Activated effector memory CD4-positive, alpha-beta T cell treated with Interleukin-2 at 50 U/mL for 16 hours (primary cell): ENCODE measurements around the gene BRAF.
A peak's percentile ranks its signal among the peaks of the same experiment; 100 is the strongest.
"Not testable (repeated sequence)": the region's sequence is repeated elsewhere in the genome, so short reads cannot be mapped to it uniquely, and the experiment has no call there.

Experiments
- DNase-seq: peaks from one replicate; pipeline ENCODE4 v3.0.0-alpha.2; 2020

Gene BRAF

DNA sequence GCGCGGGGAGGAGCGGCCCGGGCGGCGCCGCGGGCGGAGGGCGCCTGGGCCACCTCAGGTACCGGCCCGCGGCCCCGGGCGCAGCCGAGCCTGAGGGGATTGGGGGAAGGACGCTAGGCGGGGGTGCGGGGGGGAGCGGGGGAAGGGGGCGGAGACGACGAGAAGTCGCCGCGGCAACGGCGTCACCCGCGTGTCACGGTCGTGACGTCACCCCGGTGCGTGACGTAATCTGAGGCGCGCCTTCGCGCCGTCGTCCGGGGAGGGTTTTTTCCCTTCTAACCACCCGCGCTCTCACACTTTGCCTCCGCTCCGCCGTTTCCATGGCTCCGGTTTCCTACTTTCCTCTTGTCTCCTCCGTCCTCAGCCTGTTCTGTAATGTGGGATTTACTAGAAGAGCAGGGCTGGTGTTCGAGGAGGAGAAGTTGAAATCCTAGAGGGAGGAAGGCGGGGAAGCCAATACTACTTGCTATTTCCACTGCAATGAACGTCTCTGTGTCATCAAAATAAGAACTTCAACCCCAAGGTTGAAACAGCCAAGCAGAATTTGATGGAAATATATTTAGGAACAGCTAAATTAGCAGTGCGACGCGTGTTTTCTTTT lies at the start of gene BRAF:
Gene BRAF, minus strand, starts transcription at position 109 of the 601 bp plus-strand sequence. CDS start 226 bp downstream, outside the sequence.
- DNase-seq, result peak; percentile 88

DNA sequence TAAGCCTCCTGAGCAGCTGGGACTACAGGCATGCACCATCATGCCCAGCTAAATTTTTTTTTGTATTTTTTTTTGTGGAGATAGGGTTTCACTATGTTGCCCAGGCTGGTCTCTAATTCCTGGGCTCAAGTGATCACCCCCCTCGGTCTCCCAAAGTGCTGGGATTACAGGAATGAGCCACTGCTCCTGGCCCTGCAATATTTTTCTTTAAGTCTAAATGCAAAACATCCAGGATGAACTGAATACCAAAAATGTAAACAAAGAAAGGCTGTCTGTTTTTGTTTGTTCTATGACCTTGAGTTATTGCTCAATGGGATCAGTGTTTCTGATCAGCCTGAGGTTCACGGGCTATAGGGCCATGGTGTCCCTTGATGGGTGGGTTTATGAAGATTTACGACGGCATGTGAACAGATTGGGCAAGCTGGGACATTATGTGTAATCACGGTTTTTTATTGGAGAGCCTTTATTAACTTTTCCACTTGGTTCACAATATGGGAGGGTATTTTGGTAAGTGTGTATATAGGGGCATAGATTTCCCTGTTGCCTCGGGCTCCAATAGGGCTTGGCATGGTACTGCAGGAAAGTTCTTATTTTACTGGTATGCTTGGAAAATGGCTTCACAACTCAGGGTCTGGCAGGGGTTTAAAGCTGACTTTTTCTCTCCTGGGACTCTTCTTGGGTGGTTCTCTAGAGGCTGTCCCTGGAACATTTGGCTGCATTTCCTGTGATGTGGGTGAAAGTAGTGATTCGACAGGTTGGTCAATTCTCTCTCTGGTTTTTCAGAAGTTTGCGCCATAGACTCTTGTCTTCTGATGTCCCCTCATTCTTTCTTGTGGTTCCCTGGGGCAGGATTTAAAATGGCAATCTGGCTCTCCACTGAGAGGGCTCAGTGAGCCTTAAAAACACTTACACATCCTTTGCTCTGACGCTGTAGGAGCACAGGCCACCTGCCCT lies 48.4 kb upstream of the BRAF start:
- DNase-seq, result no peak

DNA sequence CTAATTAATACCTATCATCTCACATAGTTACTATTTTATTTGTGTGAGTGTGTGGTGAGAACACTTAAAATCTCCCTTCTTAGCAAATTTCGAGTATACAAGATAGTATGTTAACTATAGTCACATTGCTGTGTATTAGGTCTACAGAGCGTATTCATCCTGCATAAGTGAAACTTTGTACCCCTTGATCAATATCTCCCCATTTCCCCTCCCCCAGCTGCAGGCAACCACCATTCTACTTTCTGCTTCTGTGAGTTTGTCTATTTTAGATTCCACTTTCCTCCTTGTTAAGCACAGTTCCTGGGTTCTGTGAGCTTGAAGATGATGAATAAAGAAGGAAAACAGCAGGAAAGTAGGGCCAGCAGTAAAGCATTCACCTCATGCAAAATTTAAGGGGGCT lies 47.6 kb upstream of the BRAF start:
- no peak for DNase-seq

DNA sequence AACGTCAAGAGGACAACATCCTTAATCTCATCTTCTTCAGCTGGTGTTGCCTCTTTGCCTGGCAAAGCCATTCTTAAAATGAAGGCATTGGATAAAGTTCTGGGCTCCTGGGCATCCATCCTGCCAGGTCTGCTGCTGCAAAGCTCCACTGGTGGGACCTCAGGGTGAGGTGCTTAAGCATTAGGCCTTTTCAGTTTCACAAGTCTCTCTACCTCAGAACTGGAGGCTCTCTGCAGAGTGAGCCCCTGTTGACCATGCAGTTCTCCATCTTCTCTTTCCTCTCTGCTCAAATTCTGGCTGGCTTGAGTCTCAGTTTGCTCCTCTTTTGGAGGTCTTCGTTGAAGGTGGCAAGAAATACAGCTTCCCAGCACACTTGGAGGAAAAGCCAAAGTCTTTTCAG lies 42.7 kb upstream of the BRAF start:
- no peak for DNase-seq

DNA sequence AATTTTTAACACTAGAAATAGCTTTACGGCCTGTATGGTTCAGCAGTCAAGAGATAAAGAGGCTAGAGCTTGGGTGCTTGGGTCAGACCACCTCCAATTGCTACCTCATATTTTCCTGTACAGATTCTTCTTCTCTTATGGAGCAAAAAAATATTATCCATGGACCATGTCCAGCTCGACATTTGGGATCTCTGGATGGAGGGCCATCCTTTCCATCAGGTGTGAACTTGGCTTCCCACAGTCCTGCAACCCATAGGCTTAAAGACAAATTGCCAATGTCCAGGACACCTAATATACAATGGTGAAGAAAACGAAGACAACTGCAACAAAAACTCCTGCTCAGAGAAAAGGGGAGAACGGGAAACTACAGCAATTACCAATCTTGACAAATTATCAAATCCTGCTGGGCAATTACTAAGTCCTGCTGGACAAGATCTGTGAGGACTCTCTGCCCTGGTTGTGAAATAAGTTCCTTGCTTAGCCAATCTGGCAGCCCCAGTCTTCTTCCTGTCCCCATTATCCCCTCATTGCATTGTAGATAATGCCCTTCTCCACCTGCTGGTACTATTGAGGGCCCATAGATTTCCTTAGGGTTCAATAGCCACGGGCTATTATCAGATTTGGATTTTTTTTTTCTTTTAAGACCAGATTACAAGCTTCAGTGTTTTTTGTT lies 42.0 kb upstream of the BRAF start:
- no peak for DNase-seq

DNA sequence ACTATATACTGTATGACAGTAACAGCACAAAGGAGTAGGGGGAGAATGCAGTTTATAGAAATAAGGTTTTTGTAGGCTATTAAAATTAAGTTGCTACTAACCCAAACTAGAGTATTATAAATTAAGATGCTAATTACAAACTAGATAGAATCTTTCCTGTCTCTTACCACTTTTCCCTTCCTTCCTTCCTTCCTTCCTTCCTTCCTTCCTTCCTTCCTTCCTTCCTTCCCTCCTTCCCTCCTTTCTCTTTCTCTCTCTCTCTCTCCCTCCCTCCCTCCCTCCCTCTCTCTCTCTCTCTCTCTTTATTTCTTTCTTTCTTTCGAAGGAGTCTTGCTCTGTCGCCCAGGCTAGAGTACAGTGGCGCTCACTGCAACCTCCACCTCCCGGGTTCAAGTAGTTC lies 36.4 kb upstream of the BRAF start:
- DNase-seq, result no peak

DNA sequence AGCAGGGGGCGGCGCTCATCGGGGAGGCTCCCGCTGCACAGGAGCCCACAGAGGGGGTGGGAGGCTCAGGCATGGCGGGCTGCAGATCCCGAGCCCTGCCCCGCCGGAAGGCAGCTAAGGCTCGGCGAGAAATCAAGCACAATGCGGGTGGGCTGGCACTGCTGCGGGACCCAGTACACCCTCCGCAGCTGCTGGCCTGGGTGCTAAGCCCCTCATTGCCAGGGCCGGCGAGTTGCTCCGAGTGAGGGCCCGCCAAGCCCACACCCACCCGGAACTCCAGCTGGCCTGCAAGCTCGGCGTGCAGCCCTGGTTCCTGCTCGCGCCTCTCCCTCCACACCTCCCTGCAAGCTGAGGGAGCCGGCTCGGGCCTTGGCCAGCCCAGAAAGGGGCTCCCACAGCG lies 32.3 kb upstream of the BRAF start:
- not testable (repeated sequence) for DNase-seq

DNA sequence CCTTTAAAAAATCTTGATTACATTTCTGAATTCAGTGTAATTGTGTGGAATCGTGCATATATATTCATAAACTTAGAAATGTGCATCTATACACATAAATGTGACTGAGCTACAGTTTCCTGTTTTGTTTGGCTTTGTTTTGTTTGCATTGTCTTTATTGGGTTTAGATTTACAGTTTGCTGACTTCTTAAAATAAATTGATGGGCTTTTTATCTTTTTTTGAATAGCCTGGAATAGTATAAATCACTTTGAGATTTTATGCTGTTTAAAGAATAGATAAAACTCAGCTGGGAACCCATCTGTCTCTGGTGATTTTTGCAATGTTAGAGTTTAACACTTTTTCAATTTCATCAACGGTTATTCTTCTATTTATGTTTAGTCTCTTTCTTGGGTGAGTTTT lies 21.2 kb upstream of the BRAF start:
- DNase-seq, result no peak

DNA sequence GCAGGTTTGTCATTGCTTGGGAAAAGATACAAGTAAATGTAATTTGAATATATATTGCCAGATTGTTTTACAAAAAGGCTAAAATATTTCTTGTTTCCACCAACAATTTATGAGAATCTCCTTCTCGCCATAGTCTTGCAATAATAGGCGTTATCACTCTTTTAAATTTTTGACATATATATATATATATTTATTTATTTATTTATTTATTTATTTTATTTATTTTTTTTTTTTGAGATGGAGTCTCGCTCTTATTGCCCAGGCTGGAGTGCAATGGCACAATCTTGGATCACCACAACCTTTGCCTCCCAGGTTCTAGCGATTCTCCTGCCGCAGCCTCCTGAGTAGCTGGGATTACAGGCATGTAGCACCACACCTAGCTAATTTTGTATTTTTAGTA lies 17.5 kb upstream of the BRAF start:
- not testable (repeated sequence) for DNase-seq

DNA sequence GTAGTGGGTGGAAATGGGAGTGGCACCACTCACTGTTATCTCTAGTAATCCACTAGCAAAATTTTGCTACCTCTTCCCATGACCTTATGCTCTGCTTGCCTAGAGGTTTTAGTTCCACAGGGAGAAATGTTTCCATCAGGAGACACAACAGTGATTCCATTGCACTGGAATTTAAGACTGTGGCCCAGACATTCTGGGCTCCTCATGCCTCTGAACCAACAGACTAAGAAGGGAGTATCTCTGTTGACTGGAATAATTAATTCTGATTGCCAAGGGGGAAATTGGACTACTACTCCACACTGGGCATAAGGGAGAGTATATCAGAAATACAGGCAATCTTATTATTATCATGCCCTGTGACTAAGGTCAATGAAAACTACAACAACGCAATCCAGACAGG lies 16.2 kb upstream of the BRAF start:
- DNase-seq, result no peak

DNA sequence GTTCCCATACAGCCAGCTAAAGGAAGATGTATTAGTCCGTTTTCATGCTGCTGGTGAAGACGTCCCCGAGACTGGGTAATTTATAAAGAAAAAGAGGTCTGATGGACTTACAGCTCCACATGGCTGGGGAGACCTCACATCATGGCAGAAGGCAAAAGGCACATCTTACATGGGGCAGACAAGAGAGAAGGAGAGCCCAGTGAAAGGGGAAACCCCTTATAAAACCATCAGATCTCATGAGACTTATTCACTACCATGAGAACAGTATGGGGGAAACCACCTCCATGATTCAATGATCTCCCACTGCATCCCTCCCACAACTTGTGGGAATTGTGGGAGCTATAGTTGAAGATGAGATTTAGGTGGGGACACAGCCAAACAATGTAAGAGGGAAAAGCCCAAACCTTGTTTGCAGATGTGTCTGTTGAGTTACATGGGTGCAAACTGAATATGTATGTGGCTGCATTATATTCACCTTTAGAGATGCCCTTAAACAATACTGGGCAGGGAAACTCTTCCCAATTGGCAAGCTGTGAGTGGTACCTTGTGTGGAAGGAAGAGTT lies 13.1 kb upstream of the BRAF start:
- no peak for DNase-seq

DNA sequence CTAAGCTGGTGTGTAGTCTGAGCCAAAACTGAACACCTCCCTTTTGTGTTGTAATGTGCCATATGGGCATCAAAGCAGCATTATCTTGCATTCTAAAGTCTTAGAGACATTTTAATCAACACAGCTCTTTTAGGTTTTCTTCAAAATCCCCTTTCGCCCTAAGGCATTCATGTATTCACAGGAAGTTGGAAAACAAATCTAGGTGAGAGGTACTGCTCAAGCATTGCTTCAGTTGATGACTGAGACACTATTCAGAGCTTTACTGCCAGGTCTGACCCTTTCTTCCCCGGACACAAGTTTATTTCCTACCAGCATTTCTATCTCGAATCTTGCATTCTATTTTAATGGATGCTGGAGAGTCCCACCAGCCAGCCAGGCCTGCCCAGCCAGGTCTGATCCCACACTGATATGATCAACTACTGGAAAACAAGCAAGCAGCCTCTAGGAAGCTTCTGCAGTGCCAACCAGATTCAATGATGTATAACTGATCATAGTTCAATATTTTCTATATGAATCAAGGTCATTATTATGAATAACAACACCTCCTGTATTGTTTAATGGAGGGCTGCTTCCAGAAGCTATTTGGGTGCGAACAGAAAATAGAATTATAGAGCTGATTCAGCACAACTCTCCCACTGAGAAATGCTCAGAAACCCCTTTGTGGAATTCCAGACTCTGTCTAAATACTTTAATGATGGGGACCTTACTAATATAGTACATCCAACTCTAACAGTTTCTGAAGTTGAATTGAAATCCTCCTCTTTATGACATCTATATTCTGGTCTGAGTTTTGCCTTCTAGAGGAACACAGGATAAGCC lies 4.0 kb upstream of the BRAF start:
- DNase-seq, result no peak

DNA sequence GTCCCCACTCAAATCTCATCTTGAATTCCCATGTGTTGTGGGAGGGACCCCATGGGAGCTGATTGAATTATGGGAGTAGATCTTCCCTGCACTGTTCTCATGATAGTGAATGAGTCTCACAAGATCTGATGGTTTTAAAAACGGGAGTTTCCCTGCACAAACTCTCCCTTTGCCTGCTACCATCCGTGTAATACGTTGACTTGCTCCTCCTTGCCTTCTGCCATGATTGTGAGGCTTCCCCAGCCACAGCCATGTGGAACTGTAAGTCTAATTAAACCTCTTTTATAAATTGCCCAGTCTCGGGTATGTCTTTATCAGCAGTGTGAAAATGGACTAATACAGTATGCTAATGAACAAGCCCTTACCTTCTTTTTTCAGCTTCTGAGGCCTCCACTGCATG lies 3.2 kb upstream of the BRAF start:
- not testable (repeated sequence) for DNase-seq

DNA sequence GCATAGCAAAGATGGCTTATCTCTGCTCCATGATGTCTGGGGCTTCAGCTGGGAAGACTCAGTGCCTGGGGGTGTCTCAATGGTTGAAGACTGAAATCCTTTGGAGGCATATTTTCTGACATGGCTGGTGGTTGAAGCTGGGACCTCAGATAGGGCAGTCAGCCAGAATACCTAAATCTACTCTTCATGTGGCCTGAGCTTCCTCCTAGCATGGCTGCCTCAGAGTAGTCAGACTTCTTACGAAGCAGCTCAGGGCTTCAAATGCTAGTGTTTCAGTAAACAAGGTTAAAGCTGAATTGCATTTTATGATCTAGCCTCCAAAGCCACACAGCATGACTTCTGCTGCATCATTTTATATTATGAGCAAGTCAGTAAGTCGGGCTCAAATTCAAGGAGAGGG lies 2.6 kb upstream of the BRAF start:
- DNase-seq, result no peak

DNA sequence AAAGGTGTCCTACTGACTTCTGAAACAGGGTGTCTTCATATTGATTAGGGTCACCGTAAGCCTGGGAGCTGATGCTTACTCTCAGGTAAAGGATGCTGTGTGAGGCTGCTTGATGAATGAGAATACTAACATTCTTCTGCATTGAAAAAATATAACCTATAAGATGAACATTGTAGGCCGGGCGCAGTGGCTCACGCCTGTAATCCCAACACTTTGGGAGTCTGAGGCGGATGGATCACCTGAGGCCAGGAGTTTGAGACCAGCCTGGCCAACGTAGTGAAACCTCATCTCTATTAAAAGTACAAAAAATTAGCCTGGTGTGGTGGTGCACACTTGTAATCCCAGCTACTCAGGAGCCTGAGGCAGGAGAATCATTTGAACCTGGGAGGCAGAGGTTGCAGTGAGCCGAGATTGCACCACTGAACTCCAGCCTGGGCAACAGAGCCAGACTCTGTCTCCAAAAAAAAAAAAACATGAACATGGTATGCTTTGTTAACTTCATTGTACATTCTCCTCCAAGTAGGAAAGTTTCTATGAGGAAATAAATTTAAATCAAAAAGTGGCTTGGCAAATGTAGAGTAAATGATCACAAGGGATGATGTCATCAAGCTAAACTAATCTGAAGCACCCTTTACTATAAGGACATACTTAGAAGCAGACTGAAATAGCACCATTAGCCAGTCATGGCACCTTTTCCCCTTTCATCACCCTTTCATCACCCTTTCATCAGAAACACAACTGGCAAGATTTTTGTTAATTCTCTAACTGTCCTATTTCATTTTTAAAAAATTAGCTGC lies 1.5 kb upstream of the BRAF start:
- DNase-seq, result no peak

DNA sequence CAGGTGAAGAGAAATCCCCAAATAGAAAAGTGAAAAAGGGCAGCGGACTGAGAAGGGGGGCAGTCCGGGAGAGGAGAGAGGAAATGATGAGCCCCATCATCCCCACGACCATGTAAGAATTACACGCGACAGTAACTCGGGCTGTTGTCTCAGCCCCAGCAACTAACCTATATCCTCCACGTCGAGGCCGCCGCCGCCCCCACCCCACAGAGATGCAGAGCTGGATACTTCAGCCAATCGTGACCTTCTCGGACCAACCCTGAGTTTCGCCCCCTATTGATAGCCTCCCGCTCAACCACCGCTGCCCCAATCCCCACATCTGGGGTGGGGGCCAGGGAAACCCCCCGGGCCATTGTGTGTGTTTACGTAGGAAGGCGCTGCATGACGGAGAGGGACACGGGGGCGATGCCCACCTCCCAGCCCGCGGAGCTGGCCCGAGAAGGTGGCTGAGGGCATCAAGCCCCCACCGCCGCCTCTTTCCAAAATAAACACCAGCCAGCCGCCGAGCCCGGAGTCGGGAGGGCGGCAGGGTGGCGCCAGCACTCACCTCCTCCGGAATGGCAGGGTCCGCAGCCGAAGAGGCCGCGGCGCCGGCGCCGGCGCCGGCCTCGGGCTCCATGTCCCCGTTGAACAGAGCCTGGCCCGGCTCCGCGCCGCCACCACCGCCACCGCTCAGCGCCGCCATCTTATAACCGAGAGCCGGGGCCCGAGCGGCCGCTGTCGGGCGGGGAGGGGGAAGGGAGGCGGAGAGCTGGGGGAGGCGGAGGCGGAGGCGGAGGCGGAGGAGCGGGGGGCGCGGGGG lies 509 bp downstream of the BRAF start:
- peak; percentile 46 for DNase-seq

DNA sequence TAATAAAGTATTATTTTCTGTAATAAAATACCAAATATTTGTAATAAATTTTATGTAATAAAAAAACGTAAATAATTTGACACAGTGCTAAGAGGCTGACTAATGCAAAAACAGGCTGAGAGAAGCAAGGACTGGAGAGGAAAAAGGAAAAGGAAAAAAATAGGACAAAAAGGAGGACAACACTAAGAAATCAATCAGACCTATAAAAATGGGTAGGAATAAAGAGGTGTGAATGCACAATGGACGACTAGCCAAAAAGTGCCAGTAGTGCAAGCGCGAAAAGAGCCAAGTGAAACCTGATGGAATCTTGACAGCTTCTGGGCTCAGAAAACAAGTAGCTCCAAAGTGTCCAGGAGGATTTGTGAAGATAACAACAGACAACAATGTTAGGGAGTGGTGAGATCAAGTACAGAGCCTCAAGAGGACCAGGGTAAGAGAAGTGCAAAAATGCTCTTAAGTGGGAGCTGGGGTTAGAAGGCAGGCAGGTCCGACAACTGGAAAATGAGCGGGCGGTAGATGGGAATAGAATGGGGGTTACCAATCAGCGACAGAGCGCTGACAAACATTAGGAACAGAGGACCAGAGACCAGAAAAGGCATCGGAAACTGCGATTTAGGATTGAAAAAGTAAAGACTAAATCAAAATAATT lies 1.2 kb downstream of the BRAF start:
- no peak for DNase-seq

DNA sequence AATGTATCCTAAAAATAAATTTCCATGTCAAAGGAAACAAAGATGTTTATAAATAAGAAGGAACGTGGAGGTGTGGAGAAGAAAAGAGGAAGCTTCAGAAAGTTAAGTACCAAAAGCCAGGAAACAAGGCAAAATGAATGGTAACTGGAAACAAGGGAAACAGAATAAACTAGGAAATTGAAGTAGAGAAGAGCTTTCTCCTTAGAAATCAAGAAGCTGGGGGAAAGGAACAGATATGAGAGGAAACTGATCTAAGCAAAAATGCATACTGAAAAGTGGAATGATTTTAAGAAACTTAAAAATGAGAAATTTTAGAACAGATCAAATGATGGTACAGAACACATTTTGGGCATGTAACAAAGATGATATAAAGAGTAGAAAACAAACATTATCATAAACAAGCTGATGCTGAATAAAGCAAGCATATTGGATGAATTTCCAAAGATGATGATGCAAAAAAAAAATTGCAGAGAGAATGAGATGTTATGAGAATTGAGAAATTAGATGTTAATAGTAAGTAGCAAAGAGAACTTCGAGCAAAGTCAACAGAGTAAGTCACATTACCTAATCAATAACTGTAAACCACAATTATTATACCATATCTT lies 1.9 kb downstream of the BRAF start:
- DNase-seq, result no peak

DNA sequence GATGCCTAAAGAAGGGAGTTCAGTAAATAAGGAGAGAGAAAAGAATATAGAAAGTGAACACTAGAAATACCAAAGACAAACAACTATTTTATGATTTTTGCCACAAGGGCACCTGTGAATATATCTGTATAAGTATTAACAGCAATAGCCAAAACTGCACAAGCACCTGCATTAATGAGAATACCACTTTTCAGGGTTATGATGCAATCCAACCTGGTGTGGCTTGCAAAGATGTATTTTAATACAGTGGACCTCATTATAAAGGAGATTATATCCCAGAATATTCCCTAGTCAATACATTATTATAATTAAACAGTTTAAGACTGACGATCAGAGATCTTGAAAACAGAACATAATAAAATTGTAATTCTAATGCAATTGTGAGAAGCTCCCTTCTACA lies 4.0 kb downstream of the BRAF start:
- no peak for DNase-seq

DNA sequence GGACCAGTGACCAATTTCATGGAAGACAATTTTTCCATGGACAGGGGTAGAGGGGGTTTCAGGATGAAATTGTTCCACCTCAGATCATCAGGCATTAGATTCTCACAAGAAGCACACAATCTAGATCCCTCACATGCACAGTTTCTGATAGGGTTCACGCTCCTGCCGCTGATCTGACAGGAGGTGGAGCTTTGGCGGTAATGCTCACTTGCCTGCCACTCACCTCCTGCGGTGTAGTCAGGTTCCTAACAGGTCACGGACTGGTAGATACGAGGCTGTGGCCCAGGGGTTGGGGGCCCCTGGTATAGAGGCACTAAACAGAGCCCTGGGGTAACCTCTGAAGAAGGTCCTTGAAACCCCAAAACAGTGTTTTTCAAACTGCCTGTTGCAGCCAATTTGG lies 6.5 kb downstream of the BRAF start:
- no peak for DNase-seq
